NCI-H1417 (cell line): ENCODE measurements around the gene TEX22.

Experiments
- DNase-seq, 3 experiments: peaks; one replicate each; lab custom pipeline; 2025; lab: John Stamatoyannopoulos, UW

TEX22 gene

DNA sequence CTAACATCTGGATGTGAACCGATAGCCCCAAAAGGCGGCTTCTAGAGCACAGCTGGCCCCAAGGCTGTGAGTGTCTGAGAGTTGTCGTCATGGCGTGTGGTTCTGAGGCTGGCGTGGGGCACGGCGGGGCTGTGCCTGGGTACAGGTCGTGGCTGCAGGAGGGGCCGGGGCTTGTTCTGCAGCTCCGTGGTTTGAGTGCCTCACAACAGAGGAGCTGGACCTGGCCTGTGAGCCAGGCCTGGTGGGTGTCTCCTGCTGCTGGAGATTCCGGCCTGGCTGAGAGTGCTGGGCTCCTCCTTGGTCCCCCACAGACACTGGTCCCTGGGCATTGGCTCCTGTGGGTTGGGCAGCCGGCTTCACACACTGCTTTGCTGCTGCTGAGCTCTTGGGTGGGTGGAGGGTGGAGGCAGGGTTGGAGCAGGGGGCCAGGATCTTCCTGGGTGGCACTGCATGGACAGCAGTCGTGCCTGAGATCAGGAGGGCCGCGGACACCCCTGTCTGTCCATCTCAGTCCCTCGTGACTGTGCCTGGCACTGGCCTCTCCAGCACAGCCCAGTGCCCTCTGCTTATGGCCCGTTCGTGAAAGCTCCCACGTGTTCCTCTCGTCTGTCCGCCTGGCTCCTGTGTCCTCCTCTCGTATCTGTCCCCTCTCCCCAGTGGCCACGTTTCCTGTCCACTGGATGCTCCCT, 31.8 kb upstream of the TEX22 start:
- DNase-seq: no peak

DNA sequence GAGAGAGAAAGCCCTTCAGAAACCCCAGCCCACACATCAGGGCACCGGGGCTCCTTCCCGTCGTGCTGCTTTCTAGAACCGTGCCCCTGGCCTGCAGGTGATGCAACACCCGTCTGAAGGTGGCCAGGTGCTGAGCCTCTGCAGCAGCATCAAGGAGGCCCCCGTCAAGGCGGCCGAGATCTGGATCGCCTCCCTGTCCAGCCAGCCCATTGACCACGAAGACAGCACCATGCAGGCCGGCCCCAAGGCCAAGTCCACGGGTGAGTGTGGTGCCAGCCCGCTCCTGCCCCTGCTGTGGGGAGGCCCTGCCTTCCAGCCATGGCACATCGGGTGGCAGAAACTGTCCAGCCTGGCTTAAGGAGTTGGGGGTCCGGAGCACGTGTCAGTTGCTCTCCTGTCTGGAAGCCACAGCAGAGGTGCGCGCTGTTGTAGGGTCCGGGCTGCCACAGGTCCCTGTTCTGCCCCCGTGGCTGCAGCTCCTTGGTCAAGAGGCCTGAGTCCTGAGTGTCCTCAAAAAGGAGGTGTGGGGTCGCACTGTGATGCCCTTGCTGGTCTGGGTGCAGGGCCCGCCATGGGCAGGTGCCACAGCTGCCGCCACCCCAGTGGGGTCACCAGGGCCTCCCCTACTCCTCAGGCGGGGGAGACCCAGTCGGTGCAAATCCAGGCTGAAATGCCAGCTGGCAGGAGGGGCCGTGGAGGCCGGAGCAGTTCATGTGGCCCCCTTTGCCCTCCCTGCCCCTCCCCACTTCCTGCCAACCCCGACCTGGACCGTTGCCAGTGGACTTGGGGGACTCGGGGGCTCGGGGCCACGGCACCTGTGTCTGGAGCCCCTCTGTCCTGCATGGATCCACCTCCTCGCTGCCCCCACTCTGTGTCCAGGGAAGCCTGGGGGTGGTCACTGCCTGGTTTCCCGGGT, 31.0 kb upstream of the TEX22 start:
- no peak for DNase-seq

DNA sequence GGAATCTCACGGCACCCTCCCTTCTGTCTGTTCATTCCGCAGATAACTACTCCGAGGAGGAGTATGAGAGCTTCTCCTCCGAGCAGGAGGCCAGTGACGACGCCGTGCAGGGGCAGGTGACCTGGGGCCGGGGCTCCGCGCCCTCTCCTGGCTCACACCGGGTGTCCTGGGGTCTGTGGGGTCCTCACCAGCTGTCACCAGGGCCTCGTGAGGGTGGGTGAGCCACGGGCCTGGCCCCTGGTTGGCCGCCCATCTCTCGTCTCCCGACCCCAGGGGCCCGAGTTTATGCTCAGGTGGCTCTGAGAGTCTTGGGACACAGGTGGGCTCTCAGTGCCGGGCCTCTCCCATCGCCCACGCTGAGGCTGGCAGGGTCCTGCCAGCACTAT, 30.3 kb upstream of the TEX22 start:
- DNase-seq: no peak

DNA sequence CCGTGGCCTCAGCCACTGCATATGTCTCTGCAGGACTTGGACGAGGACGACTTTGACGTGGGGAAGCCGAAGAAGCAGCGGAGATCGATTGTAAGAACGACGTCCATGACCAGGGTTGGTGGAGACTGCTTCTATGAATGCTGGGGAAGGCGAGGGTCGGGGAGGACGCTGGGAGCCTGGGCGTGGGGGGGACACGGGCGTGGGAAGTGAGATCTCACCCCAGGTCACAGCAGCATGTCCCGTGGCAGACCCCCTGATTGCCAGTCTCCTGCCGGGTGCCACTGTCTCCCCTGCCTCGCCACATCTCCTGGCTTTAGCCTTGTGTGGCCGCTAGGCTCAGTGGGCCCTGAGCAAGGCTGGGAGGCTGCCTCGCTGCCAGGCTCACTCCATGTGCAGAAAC, 29.9 kb upstream of the TEX22 start:
- DNase-seq: no peak

DNA sequence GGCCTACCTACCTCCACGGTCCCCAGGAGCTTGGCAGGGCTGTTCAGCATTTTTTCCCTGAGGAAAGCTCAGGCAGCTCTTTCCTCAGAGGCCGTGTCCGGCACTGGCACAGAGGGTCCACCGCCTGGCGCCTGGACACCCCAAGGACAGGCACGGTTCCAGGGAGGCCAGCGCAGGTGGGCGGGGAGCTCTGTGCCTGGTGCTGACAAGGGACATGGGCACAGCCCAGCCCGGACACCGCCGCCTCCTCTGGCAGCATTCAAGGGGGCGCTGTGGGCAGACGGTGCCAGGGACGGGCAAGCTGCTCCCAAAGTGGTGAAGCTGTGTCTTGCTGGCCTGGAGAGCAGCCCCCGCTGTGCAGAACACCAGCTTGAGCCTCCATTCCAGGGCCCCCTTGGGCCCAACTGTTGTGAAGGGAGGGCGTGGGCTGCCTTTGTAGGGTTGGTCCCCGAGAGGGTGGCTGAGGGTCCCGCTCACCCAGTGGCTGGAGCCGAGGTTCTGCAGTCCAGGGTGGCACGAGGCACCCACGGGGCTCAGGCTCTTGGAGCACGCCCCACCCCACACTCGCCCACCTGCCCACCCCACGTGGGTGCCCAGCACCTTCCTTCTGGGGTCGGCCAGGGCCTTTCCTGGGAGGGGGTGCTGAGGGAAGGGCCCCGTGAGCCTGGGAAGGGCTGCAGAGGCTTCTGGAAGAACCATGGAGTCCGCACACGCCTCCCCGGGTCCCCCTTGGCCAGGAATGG, 29.3 kb upstream of the TEX22 start:
- no peak for DNase-seq

DNA sequence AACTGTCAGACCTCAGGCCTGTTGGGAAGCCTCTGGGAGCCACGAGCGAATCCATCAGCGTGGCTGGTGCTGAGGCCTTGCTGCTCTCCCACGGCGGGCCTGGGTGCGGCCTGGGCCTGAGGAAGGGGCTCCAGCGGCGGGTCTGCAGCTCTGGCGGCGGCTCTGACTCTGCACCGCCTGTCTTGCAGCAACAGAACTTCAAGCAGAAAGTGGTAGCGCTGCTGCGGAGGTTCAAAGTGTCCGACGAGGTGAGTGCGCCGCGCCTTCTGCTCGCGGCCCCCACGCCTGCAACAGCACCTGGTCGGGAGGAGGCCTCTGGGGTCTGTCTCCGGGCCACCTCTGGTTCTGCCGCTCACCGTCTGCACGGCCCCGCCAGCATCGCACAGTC, 28.7 kb upstream of the TEX22 start:
- DNase-seq: no peak

- DNase-seq: no peak
Observed at GRCh38 chr14:105374389-105374788, 23.9 kb upstream of the TEX22 start.

- peak in 1 of 3 experiments; percentile 3 for DNase-seq
Observed at GRCh38 chr14:105375635-105376057, 22.7 kb upstream of the TEX22 start.

DNA sequence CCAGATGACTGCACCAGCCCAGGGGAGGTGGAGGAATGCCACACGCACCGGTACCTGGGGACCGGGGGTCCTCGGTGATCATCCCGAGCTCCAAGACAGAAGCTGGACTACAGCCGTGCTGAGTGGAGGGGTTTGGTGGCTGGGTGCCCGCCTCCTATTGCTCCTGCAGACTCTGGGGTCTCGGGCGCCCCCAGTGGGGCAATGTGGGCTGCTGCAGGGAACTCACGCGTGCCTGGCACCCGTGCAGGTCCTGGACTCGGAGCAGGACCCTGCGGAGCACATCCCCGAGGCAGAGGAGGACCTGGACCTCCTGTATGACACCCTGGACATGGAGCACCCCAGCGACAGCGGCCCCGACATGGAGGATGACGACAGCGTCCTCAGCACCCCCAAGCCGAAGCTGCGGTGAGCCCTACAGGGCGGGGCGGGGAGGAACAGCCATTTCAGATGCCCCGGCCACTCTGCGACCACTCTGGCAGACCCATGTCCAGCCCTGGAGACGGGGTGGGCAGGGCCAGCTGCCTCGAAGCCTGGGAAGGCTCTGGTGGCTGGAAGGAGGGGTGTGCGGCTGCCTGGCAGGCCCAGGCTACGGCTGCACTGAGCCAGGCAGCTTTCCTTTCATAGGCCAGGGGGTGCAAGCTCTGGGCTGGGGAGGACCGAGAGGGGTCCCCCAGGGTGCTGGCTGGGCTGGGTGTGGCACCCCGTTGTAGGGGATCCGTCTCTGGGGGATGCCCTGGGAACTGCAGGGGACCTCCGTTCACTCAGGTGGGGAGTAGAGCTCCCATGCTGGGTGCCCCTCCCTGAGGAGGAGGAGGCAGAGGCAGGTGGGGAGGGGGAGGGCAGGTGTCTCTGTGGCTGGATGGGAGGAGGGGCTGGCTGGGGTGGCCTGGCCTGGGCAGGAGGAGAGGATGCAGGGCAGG, 21.6 kb upstream of the TEX22 start:
- DNase-seq: no peak

DNA sequence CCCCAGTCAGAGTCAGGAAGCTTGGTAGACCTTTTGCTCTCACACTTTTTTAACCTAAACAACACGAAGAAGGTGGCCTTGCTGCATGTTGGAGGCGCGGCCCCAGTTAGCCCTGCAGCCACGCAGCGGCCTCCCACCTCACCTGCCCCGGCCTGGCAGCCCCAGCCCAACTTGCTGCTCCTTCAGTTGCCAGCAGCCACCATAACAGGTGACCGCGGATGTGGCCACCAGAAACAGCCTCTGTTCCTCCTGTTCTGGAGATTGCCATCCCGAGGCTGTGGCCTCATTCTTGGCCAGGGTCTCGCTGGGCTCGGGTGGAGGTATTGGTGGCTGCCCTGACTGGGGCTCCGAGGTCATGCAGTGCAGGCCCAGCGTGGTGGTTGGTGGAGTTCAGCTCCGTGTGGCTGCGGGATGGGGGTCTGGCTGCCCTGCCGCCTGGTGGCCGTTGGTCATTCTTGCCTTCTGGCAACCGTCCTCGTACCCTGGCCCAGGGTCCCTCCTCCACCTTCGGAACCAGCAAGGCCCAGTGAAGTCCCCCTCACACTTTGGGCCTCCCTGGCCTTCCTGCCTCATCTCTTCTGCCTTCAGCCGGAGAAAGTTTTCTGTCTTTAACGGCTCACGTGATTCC, 20.7 kb upstream of the TEX22 start:
- no peak for DNase-seq

DNA sequence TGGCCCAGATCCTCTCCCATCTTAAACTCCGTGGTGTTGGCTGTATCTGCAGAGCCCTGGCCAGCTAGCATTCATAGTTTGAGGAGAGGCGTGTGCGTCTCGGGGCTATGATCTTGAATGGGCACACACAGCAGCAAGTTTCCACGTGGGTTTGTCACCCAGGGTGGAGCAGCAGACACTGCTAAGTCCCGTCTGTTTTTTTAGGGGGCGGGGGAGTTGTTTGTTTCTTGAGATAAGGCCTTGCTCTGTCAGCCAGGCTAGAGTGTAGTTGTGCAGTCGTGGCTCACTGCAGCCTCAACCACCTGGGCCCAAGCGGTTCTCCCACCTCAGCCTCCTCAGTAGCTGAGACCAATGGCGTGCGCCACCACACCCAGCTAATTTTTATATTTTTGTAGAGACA, 20.1 kb upstream of the TEX22 start:
- DNase-seq: no peak

- DNase-seq: no peak
Observed at GRCh38 chr14:105378873-105379685, 19.3 kb upstream of the TEX22 start.

DNA sequence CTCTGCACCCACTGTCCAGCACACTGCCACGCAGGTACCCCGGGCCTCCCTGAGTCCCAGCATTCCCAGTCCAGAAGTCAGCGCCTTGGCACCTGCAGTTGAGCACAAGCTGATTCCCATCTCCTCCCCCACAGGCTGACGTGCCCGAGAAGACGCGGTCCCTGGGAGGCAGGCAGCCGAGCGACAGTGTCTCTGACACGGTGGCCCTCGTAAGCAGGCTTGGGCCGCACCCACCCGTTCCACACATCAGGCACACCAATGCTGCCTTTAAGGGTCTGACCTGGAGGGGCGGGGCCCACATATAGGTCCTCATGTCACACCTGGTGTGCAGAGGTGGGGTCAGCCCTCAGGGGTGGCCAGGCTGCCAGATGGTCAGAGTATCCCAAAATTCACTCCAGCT, 18.4 kb upstream of the TEX22 start:
- DNase-seq: no peak

GRCh38 chr14:105380756-105381155, 17.6 kb upstream of the TEX22 start:
- no peak for DNase-seq

DNA sequence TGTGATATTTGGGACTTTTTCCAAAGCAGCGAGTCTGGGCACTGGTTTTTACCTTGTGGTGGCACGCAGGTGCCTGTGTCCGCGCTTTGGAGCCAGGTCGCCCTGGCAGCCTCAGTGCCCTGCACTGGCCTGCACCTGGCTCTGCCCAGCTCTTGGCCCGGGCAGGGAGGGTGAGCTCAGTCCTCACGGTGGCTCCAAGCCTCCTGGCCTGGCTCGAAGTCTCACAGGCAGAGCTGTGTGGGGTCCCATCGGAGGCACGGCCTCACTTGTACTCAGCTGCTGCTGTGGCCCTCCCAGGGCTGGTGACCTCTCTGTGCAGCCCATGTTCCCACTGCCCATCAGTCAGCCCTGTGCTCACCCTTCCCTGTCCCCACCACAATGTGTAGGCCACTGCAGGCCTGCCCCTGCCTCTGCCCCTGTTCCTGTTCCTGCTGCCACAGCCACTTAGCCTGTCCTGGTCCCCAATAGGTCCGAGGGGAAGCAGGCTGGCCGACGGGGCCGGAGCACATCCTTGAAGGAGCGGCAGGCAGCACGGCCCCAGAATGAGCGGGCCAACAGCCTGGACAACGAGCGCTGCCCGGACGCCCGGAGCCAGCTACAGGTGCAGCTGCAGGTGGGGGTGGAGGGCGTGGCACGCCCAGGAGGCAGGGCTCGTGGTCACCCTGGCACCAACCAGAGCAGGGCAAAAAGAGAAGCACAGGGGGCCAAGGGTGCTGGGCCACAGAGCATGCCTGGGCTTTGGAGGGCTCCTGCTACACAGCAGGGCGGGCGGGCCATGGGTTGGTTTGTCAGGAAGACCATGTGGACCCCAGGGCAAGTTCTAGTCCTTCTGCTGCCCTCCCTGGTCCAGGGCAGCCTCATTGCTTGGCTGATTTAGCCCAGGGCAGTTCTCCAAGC, 16.6 kb upstream of the TEX22 start:
- no peak for DNase-seq

DNA sequence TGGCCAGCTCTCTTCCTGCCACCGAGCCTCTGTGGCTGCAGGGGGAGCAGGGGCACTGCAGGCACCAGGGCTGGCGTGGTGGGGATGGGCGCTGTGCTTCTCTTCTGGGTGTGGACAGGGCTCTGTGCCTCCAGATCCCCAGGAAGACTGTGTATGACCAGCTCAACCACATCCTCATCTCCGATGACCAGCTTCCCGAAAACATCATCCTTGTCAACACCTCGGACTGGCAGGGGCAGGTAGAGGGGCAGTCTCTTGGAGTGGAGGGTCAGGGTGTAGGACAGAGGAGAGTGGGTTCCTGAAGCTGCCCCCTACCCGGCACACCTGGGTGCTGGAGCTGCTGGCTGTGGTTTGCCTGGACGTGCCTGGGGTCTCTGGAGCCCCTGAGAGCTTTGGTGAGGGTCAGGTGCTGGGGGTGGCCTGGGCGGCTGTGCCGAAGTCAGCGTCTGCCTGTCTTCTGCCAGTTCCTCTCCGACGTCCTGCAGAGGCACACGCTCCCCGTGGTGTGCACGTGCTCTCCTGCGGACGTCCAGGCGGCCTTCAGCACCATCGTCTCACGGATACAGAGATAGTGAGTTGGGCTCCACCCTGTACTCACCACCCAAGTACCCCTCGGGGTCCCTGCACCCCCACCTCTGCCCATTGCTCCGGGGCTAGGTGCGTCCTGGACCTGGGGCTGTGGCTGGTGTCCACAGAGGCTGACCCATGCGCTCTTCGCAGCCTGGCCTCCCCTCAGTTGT, 15.8 kb upstream of the TEX22 start:
- DNase-seq: no peak

DNA sequence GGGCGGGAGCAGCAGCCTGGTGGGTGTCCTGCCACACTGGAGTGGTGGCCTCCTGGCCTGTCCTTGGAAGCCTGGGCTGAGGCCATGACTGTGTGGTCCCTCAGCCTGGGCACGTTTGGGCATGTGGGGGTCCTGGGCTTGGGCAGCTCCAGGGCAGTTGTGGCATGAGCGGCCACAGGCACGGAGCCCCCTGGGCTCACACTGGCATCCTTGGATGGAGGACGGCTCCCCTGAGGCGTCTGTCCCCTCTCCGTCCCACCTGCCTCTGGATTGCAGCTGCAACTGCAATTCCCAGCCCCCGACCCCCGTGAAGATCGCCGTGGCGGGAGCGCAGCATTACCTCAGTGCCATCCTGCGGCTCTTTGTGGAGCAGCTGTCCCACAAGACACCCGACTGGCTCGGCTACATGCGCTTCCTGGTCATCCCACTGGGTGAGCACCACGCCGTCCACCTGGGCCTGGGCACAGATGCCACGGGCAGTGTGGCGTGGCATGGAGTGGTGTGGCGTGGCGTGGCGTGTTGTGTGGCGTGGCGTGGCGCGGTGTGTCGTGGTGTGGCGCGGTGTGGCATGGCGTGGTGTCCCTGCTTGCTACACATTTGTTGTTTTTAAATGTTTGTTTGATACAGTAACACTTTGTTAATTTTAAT, 15.1 kb upstream of the TEX22 start:
- DNase-seq: no peak

- no peak for DNase-seq
Observed at GRCh38 chr14:105384041-105384557, 14.2 kb upstream of the TEX22 start.
